H9 (cell line): ENCODE results near the gene TPX2. TPM values are rescaled to one million over a fixed set of nuclear protein-coding genes. Genes with fewer than 3 reads are reported as not detected.
A peak's percentile ranks its signal among the peaks of the same experiment; 100 is the strongest.

ENCODE experiments used
- DNase-seq: peaks from one replicate; pipeline ENCODE4 v3.0.0-alpha.2; 2017
- H2AFZ ChIP-seq: one replicate; pipeline ENCODE4 v1.6.1; 2013; ENCODE audit warnings: mild to moderate bottlenecking, low read length, control low read depth, moderate library complexity
- H2AK5ac ChIP-seq: 2 replicates; pipeline ENCODE4 v1.6.1; 2013; ENCODE audit warnings: low read length, control low read depth, mixed read lengths; ENCODE audit not compliant: insufficient read length
- H2BK120ac ChIP-seq: one replicate; pipeline ENCODE4 v1.6.1; 2013; ENCODE audit warnings: low read depth, mild to moderate bottlenecking, low read length, control low read depth, inconsistent platforms; ENCODE audit not compliant: poor library complexity, severe bottlenecking
- H2BK12ac ChIP-seq: 2 replicates; pipeline ENCODE4 v1.6.1; 2013; ENCODE audit warnings: low read length, control low read depth, mixed read lengths, low read depth; ENCODE audit not compliant: insufficient read length
- H2BK15ac ChIP-seq: 2 replicates; pipeline ENCODE4 v1.6.1; 2013; ENCODE audit warnings: low read depth, low read length, control low read depth
- H2BK20ac ChIP-seq: one replicate; pipeline ENCODE4 v1.6.1; 2013; ENCODE audit warnings: low read depth, mild to moderate bottlenecking, low read length, control low read depth, inconsistent platforms; ENCODE audit not compliant: poor library complexity, severe bottlenecking
- H2BK5ac ChIP-seq: 2 replicates; pipeline ENCODE4 v1.6.1; 2013; ENCODE audit warnings: low read length, control low read depth, mixed read lengths; ENCODE audit not compliant: insufficient read length
- H3K14ac ChIP-seq: 2 replicates; pipeline ENCODE4 v1.6.1; 2013; ENCODE audit warnings: low read length, control low read depth; ENCODE audit not compliant: insufficient read depth
- H3K18ac ChIP-seq: 2 replicates; pipeline ENCODE4 v1.6.1; 2013; ENCODE audit warnings: low read depth, mild to moderate bottlenecking, mixed read lengths, low read length, control low read depth; ENCODE audit not compliant: insufficient read length
- H3K23ac ChIP-seq: 2 replicates; pipeline ENCODE4 v1.6.1; 2013; ENCODE audit warnings: low read length, control low read depth, mixed read lengths, low read depth; ENCODE audit not compliant: insufficient read length
- H3K23me2 ChIP-seq: 2 replicates; pipeline ENCODE4 v1.6.1; 2013; ENCODE audit warnings: low read depth, mild to moderate bottlenecking, mixed read lengths, low read length, control low read depth; ENCODE audit not compliant: insufficient read length, poor library complexity, severe bottlenecking
- H3K27ac ChIP-seq: 2 replicates; pipeline ENCODE4 v1.5.1; 2013; ENCODE audit warnings: low read length, control low read depth, mixed read lengths, low read depth; ENCODE audit not compliant: insufficient read length
- H3K27me3 ChIP-seq: 2 replicates; pipeline ENCODE4 v1.6.1; 2013; ENCODE audit warnings: low read length, control low read depth, inconsistent platforms; ENCODE audit not compliant: insufficient read depth
- H3K4ac ChIP-seq: 2 replicates; pipeline ENCODE4 v1.6.1; 2013; ENCODE audit warnings: low read depth, mild to moderate bottlenecking, control low read depth, inconsistent platforms, low read length, moderate library complexity
- H3K4me1 ChIP-seq: 2 replicates; pipeline ENCODE4 v1.6.1; 2013; ENCODE audit warnings: low read length, control low read depth, inconsistent platforms; ENCODE audit not compliant: insufficient read depth
- H3K4me2 ChIP-seq: 2 replicates; pipeline ENCODE4 v1.6.1; 2013; ENCODE audit warnings: low read length, control low read depth, mixed read lengths; ENCODE audit not compliant: insufficient read length, insufficient read depth
- H3K56ac ChIP-seq: 2 replicates; pipeline ENCODE4 v1.6.1; 2013; ENCODE audit warnings: low read depth, mild to moderate bottlenecking, mixed read lengths, low read length, control low read depth; ENCODE audit not compliant: insufficient read length
- H3K79me1 ChIP-seq: 2 replicates; pipeline ENCODE4 v1.6.1; 2013; ENCODE audit warnings: low read depth, mild to moderate bottlenecking, moderate library complexity, low read length, control low read depth, inconsistent platforms; ENCODE audit not compliant: insufficient read depth, poor library complexity, severe bottlenecking
- H3K79me2 ChIP-seq: 2 replicates; pipeline ENCODE4 v1.6.1; 2013; ENCODE audit warnings: low read length, control low read depth, inconsistent platforms; ENCODE audit not compliant: insufficient read depth
- H3K9ac ChIP-seq: 2 replicates; pipeline ENCODE4 v1.6.1; 2013; ENCODE audit warnings: low read length, control low read depth, mixed read lengths; ENCODE audit not compliant: insufficient read length; ENCODE audit errors: extremely low read depth
- H3K9me3 ChIP-seq: one replicate; pipeline ENCODE4 v1.6.1; 2013; ENCODE audit warnings: low read depth, low read length, inconsistent platforms; ENCODE audit not compliant: control insufficient read depth
- H3T11ph ChIP-seq: one replicate; pipeline ENCODE4 v1.6.1; 2013; ENCODE audit warnings: mild to moderate bottlenecking, low read length, control low read depth, inconsistent platforms
- H4K20me1 ChIP-seq: one replicate; pipeline ENCODE4 v1.6.1; 2013; ENCODE audit not compliant: control insufficient read depth, insufficient read length, insufficient read depth
- H4K5ac ChIP-seq: 2 replicates; pipeline ENCODE4 v1.6.1; 2013; ENCODE audit warnings: low read depth, mild to moderate bottlenecking, mixed read lengths, low read length, control low read depth; ENCODE audit not compliant: insufficient read length
- H4K8ac ChIP-seq: replicated peaks from 2 replicates; pipeline ENCODE4 v1.6.1; 2013; ENCODE audit warnings: low read length, control low read depth, mixed read lengths, low read depth; ENCODE audit not compliant: insufficient read length
- H4K91ac ChIP-seq: 2 replicates; pipeline ENCODE4 v1.6.1; 2013; ENCODE audit warnings: low read depth, mild to moderate bottlenecking, moderate library complexity, mixed read lengths, low read length, control low read depth; ENCODE audit not compliant: insufficient read length
- H3K27ac Mint-ChIP-seq, 3 experiments: 2 replicates in 2 of 3; 3 replicates in 1 of 3; pipeline ENCODE4 v1.8.0; 2020 to 2021; ENCODE audit warnings: mixed read lengths in 3 of 3, mild to moderate bottlenecking in 1 of 3, moderate library complexity in 1 of 3
- H3K27me3 Mint-ChIP-seq: 2 replicates; pipeline ENCODE4 v1.8.0; 2021; ENCODE audit warnings: low read depth, mild to moderate bottlenecking, moderate library complexity, mixed read lengths
- H3K36me3 Mint-ChIP-seq, 3 experiments: 2 replicates in 2 of 3; 3 replicates in 1 of 3; pipeline ENCODE4 v1.8.0; 2020 to 2021; ENCODE audit warnings: low read depth in 3 of 3, mixed read lengths in 3 of 3; ENCODE audit not compliant: insufficient read depth in 1 of 3
- H3K4me1 Mint-ChIP-seq, 2 experiments: 2 replicates each; pipeline ENCODE4 v1.8.0; 2020; ENCODE audit warnings: mixed read lengths in 2 of 2
- H3K4me3 Mint-ChIP-seq, 2 experiments: 2 replicates in 1 of 2; 3 replicates in 1 of 2; pipeline ENCODE4 v1.8.0; 2020 to 2021; ENCODE audit warnings: mild to moderate bottlenecking in 2 of 2, mixed read lengths in 2 of 2, moderate library complexity in 1 of 2
- H3K9me3 Mint-ChIP-seq, 2 experiments: 2 replicates in 1 of 2; 3 replicates in 1 of 2; pipeline ENCODE4 v1.8.0; 2020; ENCODE audit warnings: mild to moderate bottlenecking in 2 of 2, mixed read lengths in 2 of 2, moderate library complexity in 1 of 2
- WGBS: extraction: QIAGEN DNeasy Blood & Tissue Kit; methylation state at CpG from one replicate; pipeline ENCODE4 v1.1.7; 2013; ENCODE audit warnings: missing lambda C conversion rate, low lambda C conversion rate, mixed read lengths; ENCODE audit not compliant: insufficient read length; ENCODE audit errors: extremely low coverage; 5-methylcytosine and 5-hydroxymethylcytosine counted together
- total RNA-seq: library from RNA; stranded (reverse); gene quantifications from 2 replicates; pipeline ENCODE4 v1.2.1, GENCODE V29; 2021
- TF ChIP-seq, protein P1 (sequence below): fragments of 200-600 bp; sonication (generic); conservative IDR thresholded peaks from 3 replicates; pipeline ENCODE4 v1.8.0; 2021; ENCODE audit warnings: antibody characterized with exemption, mild to moderate bottlenecking

The TPX2 gene
- total RNA-seq, 1 experiment from 2014 or later = 161 TPM

DNA sequence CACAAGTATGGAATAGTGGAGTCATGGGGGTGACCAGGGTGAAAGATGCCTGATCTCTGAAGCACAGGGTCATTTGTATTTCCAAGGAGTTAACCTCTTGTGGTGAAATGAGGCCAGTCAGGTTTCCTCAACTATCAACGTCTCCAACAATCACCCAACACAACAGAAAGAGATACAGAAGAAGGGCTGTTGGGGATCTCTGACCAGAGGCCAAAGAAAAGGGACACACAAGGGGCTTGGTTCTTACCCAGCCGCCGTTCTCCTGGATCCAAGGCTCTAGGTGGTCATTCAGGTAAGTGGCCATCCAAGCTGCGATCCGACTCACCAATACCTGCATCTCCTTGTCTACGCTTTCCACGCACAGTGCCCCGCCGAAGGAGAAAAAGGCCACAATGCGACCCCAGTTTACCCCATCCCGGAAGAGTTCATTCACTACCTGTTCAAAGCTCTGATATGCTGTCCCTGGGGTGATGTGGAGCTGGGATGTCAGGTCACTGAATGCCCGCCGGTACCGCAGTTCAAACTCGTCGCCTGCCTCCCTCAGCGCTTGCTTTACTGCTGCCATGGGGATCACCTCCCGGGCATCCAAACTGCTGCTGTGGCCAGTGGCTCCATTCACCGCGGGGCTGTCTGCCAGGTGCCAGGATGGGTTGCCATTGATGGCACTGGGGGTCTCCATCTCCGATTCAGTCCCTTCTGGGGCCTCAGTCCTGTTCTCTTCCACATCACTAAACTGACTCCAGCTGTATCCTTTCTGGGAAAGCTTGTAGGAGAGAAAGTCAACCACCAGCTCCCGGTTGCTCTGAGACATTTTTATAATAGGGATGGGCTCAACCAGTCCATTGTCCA lies 17.5 kb upstream of the TPX2 start:
- Histone ChIP-seq H3K27me3 (no peaks in the 10 kb centered on the region), H3K4me1 (peaks cover 15% of the 10 kb centered on the region), H3K56ac (no peak overlapping the region), H2BK15ac (no peak overlapping the region), H4K91ac (no peak overlapping the region), H2AFZ (no peak overlapping the region), H3K18ac (no peak overlapping the region), H3T11ph (no peak overlapping the region), H4K20me1 (no peaks in the 10 kb centered on the region), H3K23ac (no peak overlapping the region), H3K14ac (no peak overlapping the region), H4K5ac (no peak overlapping the region), H3K27ac (no peak overlapping the region), H4K8ac (no peak overlapping the region), H2AK5ac (no peak overlapping the region), H2BK20ac (no peak overlapping the region), H2BK5ac (no peak overlapping the region), H3K23me2 (peaks cover 33% of the 10 kb centered on the region), H2BK12ac (no peak overlapping the region), H3K4me2 (peak overlapping the region; percentile 48), H3K9ac (no peak overlapping the region), H3K9me3 (no peaks in the 10 kb centered on the region), H3K4ac (no peak overlapping the region), H3K79me1 (no peaks in the 10 kb centered on the region), H3K79me2 (peaks cover 7% of the 10 kb centered on the region; the same call in 1 of the 2 replicates), H2BK120ac (no peak overlapping the region)
- TF ChIP-seq, protein P1, sequence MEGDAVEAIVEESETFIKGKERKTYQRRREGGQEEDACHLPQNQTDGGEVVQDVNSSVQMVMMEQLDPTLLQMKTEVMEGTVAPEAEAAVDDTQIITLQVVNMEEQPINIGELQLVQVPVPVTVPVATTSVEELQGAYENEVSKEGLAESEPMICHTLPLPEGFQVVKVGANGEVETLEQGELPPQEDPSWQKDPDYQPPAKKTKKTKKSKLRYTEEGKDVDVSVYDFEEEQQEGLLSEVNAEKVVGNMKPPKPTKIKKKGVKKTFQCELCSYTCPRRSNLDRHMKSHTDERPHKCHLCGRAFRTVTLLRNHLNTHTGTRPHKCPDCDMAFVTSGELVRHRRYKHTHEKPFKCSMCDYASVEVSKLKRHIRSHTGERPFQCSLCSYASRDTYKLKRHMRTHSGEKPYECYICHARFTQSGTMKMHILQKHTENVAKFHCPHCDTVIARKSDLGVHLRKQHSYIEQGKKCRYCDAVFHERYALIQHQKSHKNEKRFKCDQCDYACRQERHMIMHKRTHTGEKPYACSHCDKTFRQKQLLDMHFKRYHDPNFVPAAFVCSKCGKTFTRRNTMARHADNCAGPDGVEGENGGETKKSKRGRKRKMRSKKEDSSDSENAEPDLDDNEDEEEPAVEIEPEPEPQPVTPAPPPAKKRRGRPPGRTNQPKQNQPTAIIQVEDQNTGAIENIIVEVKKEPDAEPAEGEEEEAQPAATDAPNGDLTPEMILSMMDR = no peak
- H3K36me3 Mint-ChIP-seq = peaks cover 3 to 36% (median 35%) of the 10 kb centered on the region in 3 experiments; a peak in 6 of 7 replicates
- peaks cover 50 to 53% of the 10 kb centered on the region in 2 experiments for H3K4me1 Mint-ChIP-seq
- H3K9me3 Mint-ChIP-seq = no peaks in the 10 kb centered on the region
- H3K27me3 Mint-ChIP-seq = no peaks in the 10 kb centered on the region
- H3K4me3 Mint-ChIP-seq = peak overlapping the region; percentile 76 to 87
- H3K27ac Mint-ChIP-seq = peak overlapping the region; percentile 19 to 97 (median 64); a peak in 4 of 7 replicates
- peak; percentile 44 for DNase-seq
- no CpG with 5 or more reads among the region's 22 CpGs for WGBS
